Smooth muscle cell (in vitro differentiated cells): ENCODE data around the gene CHMP4A. TPM values are rescaled to one million over a fixed set of nuclear protein-coding genes. Genes with fewer than 3 reads are reported as not detected.

Source experiments
- DNase-seq: peaks from one replicate; lab custom pipeline; 2025; ENCODE audit not compliant: unreplicated experiment; lab: John Stamatoyannopoulos, UW
- H2AFZ ChIP-seq: fragments of 200-600 bp; sonication (generic); 2 replicates; pipeline ENCODE4 v1.6.0; 2016; ENCODE audit warnings: antibody characterized with exemption, low read depth, mild to moderate bottlenecking
- H3F3A ChIP-seq: fragments of 200-600 bp; sonication (generic); 2 replicates; pipeline ENCODE4 v1.6.0; 2017; ENCODE audit warnings: antibody characterized with exemption, low read depth
- H3K27ac ChIP-seq: fragments of 200-600 bp; sonication (generic); 2 replicates; pipeline ENCODE4 v1.5.1; 2016; ENCODE audit warnings: low read depth, mild to moderate bottlenecking
- H3K27me3 ChIP-seq: fragments of 200-600 bp; sonication (generic); 2 replicates; pipeline ENCODE4 v1.6.1; 2016; ENCODE audit warnings: low read depth, mild to moderate bottlenecking
- H3K36me3 ChIP-seq: fragments of 200-600 bp; sonication (generic); 2 replicates; pipeline ENCODE4 v1.5.1; 2016; ENCODE audit warnings: low read depth
- H3K4me1 ChIP-seq: fragments of 200-600 bp; sonication (generic); 2 replicates; pipeline ENCODE4 v1.5.1; 2016; ENCODE audit warnings: low read depth
- H3K4me2 ChIP-seq: fragments of 200-600 bp; sonication (generic); 2 replicates; pipeline ENCODE4 v1.6.0; 2016; ENCODE audit warnings: mild to moderate bottlenecking
- H3K4me3 ChIP-seq: fragments of 200-600 bp; sonication (generic); 2 replicates; pipeline ENCODE4 v1.5.1; 2016; ENCODE audit warnings: mild to moderate bottlenecking
- H3K79me2 ChIP-seq: fragments of 200-600 bp; sonication (generic); 2 replicates; pipeline ENCODE4 v1.6.0; 2016; ENCODE audit warnings: low read depth, mild to moderate bottlenecking
- H3K9ac ChIP-seq: fragments of 200-600 bp; sonication (generic); 2 replicates; pipeline ENCODE4 v1.6.0; 2016; ENCODE audit warnings: low read depth
- H3K9me3 ChIP-seq: fragments of 200-600 bp; sonication (generic); replicated peaks from 2 replicates; pipeline ENCODE4 v1.5.1; 2016; ENCODE audit warnings: low read depth
- H4K20me1 ChIP-seq: fragments of 200-600 bp; sonication (generic); 2 replicates; pipeline ENCODE4 v1.6.0; 2016; ENCODE audit warnings: low read depth
- WGBS: methylation state at CpG from one replicate; pipeline ENCODE4 v1.1.7; 2016; ENCODE audit warnings: low lambda C conversion rate; 5-methylcytosine and 5-hydroxymethylcytosine counted together
- polyA plus RNA-seq: library from polyadenylated mRNA; unstranded; fragments of >200 nt; fragmentation: Nextera tagmentation; extraction: Ambion mirVana; gene quantifications from 2 replicates; pipeline ENCODE4 v1.2.1, GENCODE V29; 2016
- total RNA-seq: library from RNA; depleted of rRNA; stranded (reverse); fragments of >200 nt; gene quantifications from 2 replicates; pipeline ENCODE4 v1.2.3, GENCODE V29; 2014
- TF ChIP-seq, protein P1 (sequence below): fragments of 200-600 bp; sonication (generic); IDR thresholded peaks from 2 replicates; pipeline ENCODE4 v1.5.1; 2017; ENCODE audit warnings: borderline replicate concordance, mild to moderate bottlenecking, antibody characterized with exemption; ENCODE audit not compliant: insufficient read depth, poor library complexity, severe bottlenecking

Gene CHMP4A
- total and polyA plus RNA-seq, 2 experiments from 2014 or later, result 29.7 to 46.8 TPM

DNA sequence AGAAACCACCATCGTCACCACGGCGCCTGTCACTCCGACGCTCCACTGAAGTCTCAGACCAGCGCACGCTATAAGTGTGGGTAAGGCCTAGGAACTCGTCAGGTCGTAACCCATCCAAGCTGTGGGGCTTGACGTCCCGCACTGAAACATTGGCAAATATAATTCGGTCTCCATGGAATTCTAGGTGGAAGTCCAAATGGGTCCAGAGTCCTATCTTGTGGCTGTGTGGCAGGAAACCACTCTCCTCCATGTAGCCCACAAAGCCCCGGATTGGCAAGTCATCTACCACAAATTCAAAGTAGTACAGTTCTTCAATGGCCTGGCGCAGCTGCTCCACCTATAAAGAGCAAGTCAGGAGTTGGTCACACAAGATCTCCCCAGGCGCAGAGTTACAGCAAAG lies 20.4 kb downstream of the CHMP4A start:
- H3F3A ChIP-seq, result peaks cover 10% of the 10 kb centered on the region
- H3K36me3 ChIP-seq, result no peaks in the 10 kb centered on the region
- TF ChIP-seq, protein P1, sequence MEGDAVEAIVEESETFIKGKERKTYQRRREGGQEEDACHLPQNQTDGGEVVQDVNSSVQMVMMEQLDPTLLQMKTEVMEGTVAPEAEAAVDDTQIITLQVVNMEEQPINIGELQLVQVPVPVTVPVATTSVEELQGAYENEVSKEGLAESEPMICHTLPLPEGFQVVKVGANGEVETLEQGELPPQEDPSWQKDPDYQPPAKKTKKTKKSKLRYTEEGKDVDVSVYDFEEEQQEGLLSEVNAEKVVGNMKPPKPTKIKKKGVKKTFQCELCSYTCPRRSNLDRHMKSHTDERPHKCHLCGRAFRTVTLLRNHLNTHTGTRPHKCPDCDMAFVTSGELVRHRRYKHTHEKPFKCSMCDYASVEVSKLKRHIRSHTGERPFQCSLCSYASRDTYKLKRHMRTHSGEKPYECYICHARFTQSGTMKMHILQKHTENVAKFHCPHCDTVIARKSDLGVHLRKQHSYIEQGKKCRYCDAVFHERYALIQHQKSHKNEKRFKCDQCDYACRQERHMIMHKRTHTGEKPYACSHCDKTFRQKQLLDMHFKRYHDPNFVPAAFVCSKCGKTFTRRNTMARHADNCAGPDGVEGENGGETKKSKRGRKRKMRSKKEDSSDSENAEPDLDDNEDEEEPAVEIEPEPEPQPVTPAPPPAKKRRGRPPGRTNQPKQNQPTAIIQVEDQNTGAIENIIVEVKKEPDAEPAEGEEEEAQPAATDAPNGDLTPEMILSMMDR, result no peak
- no peak overlapping the region for H3K4me2 ChIP-seq
- no peak overlapping the region for H2AFZ ChIP-seq
- no peaks in the 10 kb centered on the region for H3K9me3 ChIP-seq
- H3K79me2 ChIP-seq, result peaks cover 38% of the 10 kb centered on the region
- no peak overlapping the region for H3K9ac ChIP-seq
- peaks cover 15% of the 10 kb centered on the region for H3K4me1 ChIP-seq
- 99% methylated on average over 15 of the region's 15 CpGs for WGBS
- no peaks in the 10 kb centered on the region for H3K27me3 ChIP-seq
- no peak overlapping the region for H3K4me3 ChIP-seq
- DNase-seq, result no peak
- no peaks in the 10 kb centered on the region for H4K20me1 ChIP-seq
- H3K27ac ChIP-seq, result no peak overlapping the region

DNA sequence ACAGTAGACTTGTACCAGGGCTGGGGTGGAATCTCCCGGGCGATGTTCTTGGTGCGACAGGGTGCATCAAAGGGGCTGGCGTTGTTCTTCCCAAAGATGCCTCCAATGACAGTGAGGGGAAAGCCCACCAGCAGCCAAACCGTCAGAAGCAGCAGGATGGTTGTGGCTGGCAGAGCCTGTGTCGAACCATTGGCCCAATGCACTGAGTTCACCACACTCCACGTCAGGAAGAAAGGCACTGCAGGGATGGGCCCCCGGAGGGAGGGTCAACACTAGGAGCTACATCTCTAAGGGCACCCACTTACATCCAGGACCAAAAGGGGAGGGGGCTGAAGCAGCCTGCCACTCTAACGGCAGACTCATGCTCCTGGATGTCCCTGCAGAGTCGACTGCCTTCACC lies 22.9 kb downstream of the CHMP4A start:
- Histone ChIP-seq H3K4me2 (no peak overlapping the region), H3K27ac (no peak overlapping the region), H2AFZ (no peak overlapping the region), H3K4me3 (no peak overlapping the region), H3K79me2 (peaks cover 30% of the 10 kb centered on the region), H3K36me3 (no peaks in the 10 kb centered on the region), H3K4me1 (peaks cover 11% of the 10 kb centered on the region), H4K20me1 (no peaks in the 10 kb centered on the region), H3K9me3 (no peaks in the 10 kb centered on the region), H3K27me3 (no peaks in the 10 kb centered on the region), H3K9ac (no peak overlapping the region), H3F3A (peaks cover 10% of the 10 kb centered on the region)
- TF ChIP-seq, protein P1, result no peak
- DNase-seq, result no peak
- 97% methylated on average over 10 of the region's 10 CpGs for WGBS

DNA sequence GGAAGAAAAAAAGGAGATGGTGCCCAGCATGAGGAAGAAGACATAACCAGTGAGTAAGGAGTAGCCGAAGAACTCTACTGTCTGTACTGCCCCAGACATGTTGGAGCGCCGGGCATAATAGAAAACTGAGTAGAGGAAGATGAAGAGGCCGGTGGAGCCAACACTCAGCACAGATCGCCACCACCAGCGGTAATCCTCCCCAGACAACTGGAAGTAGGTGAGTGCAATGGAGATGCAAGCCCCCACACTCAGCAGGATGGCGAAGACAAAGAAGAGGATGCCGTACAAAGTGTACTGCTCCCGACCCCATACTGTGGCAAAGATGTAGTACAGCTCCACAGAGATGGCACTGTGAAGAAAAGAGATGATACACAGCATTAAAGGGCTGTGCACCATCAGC lies 23.8 kb downstream of the CHMP4A start:
- H2AFZ ChIP-seq, result no peak overlapping the region
- DNase-seq, result no peak
- H3K4me3 ChIP-seq, result no peak overlapping the region
- peaks cover 10% of the 10 kb centered on the region for H3F3A ChIP-seq
- H4K20me1 ChIP-seq, result no peaks in the 10 kb centered on the region
- H3K27me3 ChIP-seq, result no peaks in the 10 kb centered on the region
- H3K4me2 ChIP-seq, result peak overlapping the region; percentile 85
- peaks cover 24% of the 10 kb centered on the region for H3K79me2 ChIP-seq
- peaks cover 11% of the 10 kb centered on the region for H3K4me1 ChIP-seq
- no peaks in the 10 kb centered on the region for H3K9me3 ChIP-seq
- TF ChIP-seq, protein P1, result no peak
- 96% methylated on average over 9 of the region's 9 CpGs for WGBS
- H3K36me3 ChIP-seq, result no peaks in the 10 kb centered on the region
- peak overlapping the region; percentile 78 for H3K27ac ChIP-seq
- H3K9ac ChIP-seq, result no peak overlapping the region

DNA sequence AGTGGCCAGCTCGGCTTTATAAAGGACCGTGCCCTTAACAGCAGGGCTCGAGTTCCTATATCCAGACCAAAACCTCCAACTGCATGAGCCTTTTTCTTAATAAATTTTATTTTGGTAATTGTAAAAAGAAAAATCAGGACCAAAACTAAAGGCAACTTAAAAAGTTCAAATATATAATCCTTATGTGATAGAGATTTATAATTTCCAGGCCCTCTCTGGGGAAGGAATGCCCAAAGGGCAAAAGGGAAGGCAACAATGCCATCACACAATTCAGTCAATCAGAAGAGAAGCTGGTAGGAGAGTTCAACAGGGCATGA lies 24.3 kb downstream of the CHMP4A start:
- H3K4me1 ChIP-seq, result peaks cover 11% of the 10 kb centered on the region
- DNase-seq, result no peak
- H3K27me3 ChIP-seq, result no peaks in the 10 kb centered on the region
- H3K9me3 ChIP-seq, result no peaks in the 10 kb centered on the region
- H3K4me2 ChIP-seq, result peak overlapping the region; percentile 85
- H2AFZ ChIP-seq, result no peak overlapping the region
- peak overlapping the region; percentile 58 for H3K4me3 ChIP-seq
- WGBS, result 5% methylated on average over 3 of the region's 3 CpGs
- peak overlapping the region; percentile 78 for H3K27ac ChIP-seq
- peaks cover 22% of the 10 kb centered on the region for H3K79me2 ChIP-seq
- peak overlapping the region; percentile 54 for H3K9ac ChIP-seq
- TF ChIP-seq, protein P1, result no peak
- peaks cover 10% of the 10 kb centered on the region for H3F3A ChIP-seq
- H3K36me3 ChIP-seq, result no peaks in the 10 kb centered on the region
- H4K20me1 ChIP-seq, result no peaks in the 10 kb centered on the region
